ENCODE data around the gene RFX2. TPM values are rescaled to one million over a fixed set of nuclear protein-coding genes. Genes with fewer than 3 reads are reported as not detected.
A peak's percentile ranks its signal among the peaks of the same experiment; 100 is the strongest.

The RFX2 gene
- total RNA-seq, 1 donor, result 6.5 TPM

DNA sequence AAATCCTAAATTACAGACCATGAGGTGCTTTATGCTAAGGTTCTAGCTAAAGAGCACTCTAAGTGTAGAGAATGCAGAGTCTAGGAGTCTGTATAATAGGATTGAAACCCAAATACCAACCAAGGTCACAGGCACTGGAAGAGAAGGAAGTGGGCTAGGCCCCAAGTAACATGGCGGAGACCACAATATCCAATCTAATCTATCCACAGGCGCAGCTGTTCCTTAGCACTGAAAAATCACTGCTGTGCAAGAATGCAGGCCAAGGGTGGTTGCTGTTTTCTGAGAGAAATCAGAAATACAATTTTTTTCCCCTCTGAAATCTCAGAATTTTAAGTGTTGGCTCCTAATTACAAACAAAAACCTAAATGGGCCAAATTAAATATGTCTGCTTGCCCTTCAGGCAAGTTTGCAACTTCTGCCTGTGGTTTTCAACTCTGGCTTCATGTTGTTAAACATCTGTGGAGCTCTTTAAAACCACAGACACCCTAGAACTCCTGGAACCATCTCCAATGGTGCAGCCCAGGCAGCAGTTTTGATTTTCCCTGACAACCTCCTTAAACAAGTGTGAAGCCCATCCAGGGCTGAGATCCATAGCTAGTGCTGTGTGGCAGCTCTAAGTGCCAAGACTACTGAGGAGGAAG lies 138.5 kb downstream of the RFX2 start:
- no peak for DNase-seq (ENCODE audit: low read depth)
- TF ChIP-seq, protein P1, sequence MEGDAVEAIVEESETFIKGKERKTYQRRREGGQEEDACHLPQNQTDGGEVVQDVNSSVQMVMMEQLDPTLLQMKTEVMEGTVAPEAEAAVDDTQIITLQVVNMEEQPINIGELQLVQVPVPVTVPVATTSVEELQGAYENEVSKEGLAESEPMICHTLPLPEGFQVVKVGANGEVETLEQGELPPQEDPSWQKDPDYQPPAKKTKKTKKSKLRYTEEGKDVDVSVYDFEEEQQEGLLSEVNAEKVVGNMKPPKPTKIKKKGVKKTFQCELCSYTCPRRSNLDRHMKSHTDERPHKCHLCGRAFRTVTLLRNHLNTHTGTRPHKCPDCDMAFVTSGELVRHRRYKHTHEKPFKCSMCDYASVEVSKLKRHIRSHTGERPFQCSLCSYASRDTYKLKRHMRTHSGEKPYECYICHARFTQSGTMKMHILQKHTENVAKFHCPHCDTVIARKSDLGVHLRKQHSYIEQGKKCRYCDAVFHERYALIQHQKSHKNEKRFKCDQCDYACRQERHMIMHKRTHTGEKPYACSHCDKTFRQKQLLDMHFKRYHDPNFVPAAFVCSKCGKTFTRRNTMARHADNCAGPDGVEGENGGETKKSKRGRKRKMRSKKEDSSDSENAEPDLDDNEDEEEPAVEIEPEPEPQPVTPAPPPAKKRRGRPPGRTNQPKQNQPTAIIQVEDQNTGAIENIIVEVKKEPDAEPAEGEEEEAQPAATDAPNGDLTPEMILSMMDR (IDR thresholded peaks at IDR 0.05; ENCODE audit: insufficient read depth, low read depth, low read length), result no peak
- no peak overlapping the region for H3K4me3 ChIP-seq (ENCODE audit: low read depth, low read length)

DNA sequence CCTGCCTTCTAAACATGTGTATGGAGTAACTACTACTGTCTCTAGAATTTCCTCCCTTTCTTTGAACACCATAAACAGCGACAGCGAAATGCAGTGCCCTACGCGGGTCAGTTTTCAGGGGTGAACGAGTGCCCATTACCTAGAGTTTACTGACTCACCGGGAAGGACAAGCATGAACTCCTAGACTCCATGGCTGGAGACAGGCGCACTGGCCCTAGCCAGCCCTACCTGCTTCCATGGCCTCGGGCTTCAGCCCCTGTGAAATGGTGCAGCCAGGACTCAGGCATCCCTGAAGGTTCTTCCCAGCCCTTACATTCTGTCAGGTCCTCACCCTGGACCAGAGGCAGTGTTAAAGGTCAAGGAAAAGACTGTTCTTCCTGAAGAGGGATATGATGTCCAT lies 140.8 kb downstream of the RFX2 start:
- no peak overlapping the region for H3K4me3 ChIP-seq (ENCODE audit: low read depth, low read length)
- DNase-seq (ENCODE audit: low read depth), result no peak
- TF ChIP-seq, protein P1 (IDR thresholded peaks at IDR 0.05; ENCODE audit: insufficient read depth, low read depth, low read length), result no peak

GRCh38 chr19:5968431-5969373 lies 141.6 kb downstream of the RFX2 start:
- DNase-seq (ENCODE audit: low read depth), result no peak

DNA sequence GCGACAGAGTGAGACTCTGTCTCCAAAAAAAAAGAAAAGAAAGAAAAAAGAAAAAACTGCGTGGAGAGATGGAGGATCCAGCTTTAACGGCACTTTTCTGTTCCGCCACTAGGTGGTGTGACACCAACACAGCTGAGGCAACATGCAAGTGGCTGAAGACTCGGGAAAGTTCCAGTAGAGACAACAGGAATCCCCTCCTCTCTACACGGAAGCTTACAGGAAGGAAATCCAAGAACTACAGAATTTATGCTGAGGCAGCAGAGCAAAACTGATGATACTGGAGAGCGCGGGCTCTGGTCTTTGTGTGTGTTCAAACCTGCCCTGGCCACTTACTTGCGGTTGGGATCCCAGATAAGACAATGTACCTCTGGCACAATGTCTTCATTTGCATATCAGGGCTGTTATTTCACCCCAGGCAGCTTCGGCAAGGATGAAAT lies 142.3 kb downstream of the RFX2 start:
- no peak overlapping the region for H3K4me3 ChIP-seq (ENCODE audit: low read depth, low read length)
- DNase-seq (ENCODE audit: low read depth), result peak; percentile 90
- TF ChIP-seq, protein P1 (IDR thresholded peaks at IDR 0.05; ENCODE audit: insufficient read depth, low read depth, low read length), result peak; percentile 91

More at GRCh38 chr19:5968431-5969373, 141.6 kb downstream of the RFX2 start:
- TF ChIP-seq, protein P1 (IDR thresholded peaks at IDR 0.05; ENCODE audit: insufficient read depth, low read depth, low read length), result no peak
- no peak overlapping the region for H3K4me3 ChIP-seq (ENCODE audit: low read depth, low read length)

- TF ChIP-seq, protein P1 (IDR thresholded peaks at IDR 0.05; ENCODE audit: insufficient read depth, low read depth, low read length), result no peak
- no peak for DNase-seq (ENCODE audit: low read depth)
- no peak overlapping the region for H3K4me3 ChIP-seq (ENCODE audit: low read depth, low read length)
These were observed 142.7 kb downstream of the RFX2 start for GRCh38 chr19:5967571-5967970.

- TF ChIP-seq, protein P1 (IDR thresholded peaks at IDR 0.05; ENCODE audit: insufficient read depth, low read depth, low read length), result no peak
- DNase-seq (ENCODE audit: low read depth), result no peak
- no peak overlapping the region for H3K4me3 ChIP-seq (ENCODE audit: low read depth, low read length)
These were observed 143.4 kb downstream of the RFX2 start for GRCh38 chr19:5966941-5967340.
